HG03565 (cell line): Measurements from ENCODE around the gene TLL2.
"Not testable (repeated sequence)": the region's sequence is repeated elsewhere in the genome, so short reads cannot be mapped to it uniquely, and the experiment has no call there.

Experiments used
- ATAC-seq: cut with Tn5 transposase; IDR thresholded peaks from one replicate; pipeline ENCODE4 v1.9.1; 2021; ENCODE audit warnings: mild to moderate bottlenecking, moderate library complexity; ENCODE audit not compliant: unreplicated experiment

TLL2 gene

DNA sequence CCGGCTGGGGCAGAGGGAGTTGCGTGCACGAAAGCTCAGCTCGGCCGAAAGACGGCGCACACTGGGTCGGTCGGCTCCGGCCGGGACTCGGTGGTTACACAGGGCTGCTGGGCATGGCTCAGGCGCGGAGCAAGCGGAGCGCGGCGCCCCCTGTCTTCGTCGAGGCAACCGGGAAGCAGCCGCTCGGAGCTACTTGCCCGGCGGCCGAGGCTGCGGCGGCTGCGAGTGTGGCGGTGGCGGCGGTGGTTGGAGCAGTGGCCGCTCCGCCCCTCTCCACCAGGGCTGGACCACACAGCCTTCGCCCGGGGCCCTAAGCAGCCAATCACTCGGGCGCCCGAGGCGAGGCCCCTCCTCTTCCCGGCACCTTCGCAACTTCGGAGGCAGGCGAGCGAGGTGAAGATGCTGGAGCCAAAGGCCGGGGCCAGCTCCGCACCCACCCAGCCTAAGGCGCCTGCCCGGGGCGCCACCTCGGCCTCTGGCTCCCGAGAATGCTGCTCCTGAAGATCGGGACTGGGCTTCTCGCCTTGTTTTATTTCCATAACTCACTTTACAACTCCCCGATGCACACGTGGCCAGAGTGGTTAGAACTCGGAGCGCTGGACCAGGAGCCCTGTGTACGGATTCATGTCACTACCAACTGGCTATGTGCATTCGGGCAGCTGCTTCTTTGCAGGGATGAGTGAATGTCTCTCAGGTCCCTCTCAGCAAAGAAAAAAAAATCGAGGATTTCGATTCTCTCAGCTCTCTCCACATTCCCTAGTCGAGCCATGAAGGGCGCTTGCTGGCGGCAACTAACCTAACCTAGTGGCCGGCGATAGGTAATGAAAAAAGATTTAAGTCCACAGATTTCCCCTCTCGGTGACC lies at the start of gene TLL2:
Gene TLL2 (minus strand): TSS at position 229 of the 864 bp plus-strand sequence. CDS start 241 bp downstream, outside the sequence.
- ATAC-seq = peak; percentile 64

DNA sequence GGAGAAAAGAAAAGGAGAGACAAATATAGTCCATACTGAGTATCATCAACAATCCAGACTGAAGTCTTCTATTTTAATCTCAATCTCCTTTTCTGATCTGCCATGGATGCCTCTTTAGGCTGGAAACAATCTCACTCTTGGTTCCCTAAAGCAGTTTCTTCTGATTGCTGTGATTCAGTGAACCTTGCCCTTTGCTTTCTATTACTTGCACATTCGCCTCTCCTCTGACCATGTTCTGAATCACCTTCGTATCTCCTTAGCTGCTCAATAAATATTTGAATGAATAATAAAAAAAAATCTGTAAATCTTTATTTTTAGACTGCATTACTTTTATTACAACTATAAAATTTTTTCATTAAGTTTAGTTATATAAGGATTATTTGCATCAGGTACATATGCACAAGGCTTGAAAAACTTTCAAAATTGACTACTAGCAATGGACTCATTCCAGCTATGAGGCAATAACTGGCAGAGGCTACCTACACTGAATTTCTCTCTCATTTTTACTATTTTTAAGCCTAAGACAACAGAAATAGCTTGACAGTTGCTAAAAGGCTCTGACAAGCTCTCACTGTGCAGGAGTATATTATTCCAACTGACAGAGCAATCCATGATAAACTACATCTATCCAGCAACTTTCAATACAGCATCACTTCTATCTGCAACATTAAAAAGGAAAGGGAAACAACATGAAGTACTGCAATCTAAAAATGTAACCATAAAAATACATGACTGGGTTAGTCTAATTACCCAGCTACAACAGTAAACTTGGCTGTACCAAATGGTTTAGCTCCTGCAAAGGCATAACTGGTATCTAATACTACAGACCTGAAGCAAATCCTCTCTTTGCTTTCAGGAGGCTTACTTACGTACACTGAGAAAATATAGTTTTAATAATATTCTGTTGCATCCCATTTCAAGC lies 47.5 kb upstream of the TLL2 start:
- no peak for ATAC-seq

DNA sequence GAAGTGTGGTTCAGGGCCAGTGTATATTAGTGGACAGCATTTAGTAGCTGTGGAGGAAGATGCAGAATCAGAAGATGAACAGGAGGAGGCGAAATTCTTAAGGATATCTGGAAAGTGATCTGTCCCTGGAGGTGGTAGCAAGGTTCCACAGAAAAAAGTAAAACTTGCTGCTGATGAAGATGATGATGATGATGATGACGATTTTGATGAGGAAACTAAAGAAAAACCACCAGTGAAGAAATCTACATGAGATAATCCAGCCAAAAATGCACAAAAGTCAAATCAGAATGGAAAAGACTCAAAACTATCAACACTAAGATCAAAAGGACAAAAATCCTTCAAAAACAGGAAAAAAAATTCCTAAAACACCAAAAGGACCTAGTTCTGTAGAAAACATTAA lies 46.8 kb upstream of the TLL2 start:
- no peak for ATAC-seq

DNA sequence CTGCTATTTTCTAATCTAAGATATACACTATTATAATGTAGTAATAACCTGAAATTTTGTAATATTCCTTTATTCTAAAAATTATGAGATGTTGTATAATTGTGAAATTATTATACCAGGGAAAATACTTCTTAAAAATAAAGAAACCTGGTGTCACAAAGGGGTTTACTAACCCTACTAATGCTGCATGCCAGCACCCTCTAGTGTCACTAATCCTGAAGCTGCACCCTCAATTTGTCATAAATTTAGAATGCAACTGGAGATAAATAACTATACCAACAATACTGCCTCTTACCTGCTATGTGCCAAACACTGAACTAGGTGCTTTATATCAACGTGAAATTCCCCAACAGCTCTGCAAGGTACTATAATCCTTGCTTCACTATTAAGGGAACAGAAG lies 42.3 kb upstream of the TLL2 start:
- no peak for ATAC-seq

DNA sequence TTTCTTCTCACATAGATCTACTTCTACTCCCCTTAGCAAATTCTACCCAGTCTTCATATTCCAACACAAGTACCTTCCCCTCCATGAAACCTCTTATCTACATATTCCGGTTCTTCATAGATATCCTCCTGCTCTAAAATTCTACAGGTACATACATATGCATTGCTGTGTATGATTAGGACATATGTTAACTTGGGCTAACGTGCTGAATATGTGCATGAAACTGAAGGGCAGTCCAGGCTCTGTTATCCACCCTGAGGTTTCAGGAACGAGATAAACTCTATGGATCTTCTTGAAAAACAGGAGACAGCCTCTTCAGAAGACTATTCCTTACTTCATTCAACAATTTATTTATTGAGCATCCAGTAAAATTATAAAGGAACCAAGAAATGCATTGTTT lies 41.6 kb upstream of the TLL2 start:
- no peak for ATAC-seq

DNA sequence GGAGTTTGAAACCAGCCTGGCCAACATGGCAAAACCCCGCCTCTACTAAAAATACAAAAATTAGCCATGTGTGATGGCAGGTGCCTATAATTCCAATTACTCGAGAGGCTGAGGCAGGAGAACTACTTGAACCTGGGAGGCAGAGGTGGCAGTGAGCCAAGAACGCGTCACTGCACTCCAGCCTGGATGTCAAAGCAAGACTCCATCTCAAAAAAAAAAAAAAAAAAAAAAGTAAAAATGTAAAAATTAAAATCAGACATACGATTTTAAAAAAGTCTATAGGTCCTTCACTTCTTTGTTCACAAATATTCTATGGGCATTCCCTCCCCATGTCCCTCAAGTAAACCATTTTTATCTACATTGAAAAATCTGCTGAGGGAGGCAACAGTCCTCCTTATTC lies 34.9 kb upstream of the TLL2 start:
- ATAC-seq = no peak

DNA sequence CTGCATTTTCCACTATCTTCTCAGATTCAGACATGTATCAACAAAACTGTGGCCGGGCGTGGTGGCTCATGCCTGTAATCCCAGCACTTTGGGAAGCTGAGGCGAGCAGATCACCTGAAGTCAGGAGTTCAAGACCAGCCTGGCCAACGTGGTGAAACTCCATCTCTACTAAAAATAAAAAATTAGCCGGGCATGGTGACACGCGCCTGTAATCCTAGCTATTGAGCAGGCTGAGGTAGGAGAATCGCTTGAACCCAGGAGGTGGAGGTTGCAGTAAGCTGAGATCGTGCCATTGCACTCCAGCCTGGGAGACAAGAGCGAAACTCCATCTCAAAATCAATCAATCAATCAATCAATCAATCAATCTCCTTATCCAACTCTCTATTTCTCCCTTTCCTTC lies 31.8 kb upstream of the TLL2 start:
- not testable (repeated sequence) for ATAC-seq

DNA sequence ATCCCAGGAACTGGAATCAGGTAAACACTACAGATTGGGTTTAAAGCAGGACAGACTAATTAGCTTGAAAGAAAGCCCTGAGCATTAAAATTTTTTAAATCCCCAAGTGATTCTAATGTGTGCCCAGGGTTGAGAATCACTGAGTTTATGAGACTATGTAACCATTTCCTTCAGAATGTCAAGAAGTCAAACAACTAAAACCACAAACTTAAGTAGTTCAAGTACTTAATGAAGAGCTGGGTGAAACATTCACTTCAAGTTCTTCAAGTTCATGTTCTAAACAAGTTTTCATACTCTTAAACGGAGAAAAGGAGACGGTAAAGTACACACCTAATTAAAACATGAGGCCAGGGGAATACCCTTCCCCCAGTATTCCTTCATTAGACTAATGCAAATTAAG lies 28.2 kb upstream of the TLL2 start:
- no peak for ATAC-seq

DNA sequence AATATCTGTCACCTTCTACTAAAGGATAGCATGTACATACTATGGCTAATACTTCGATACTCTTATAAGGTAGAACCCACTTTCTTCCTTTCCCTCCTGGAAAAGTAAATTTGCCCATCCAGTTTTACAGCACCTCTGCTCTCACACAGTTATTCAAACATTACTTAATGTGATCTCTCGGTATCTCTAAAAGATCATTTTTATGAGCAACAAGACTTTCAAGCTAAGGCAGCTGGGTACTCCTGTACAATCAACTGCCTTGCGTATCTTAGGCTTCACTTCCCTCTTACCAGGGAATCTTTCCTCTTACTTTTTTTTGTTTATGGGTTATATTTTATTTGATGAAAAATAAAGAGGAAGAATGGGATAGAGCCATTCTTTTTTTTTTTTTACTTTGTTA lies 26.5 kb upstream of the TLL2 start:
- ATAC-seq = no peak

DNA sequence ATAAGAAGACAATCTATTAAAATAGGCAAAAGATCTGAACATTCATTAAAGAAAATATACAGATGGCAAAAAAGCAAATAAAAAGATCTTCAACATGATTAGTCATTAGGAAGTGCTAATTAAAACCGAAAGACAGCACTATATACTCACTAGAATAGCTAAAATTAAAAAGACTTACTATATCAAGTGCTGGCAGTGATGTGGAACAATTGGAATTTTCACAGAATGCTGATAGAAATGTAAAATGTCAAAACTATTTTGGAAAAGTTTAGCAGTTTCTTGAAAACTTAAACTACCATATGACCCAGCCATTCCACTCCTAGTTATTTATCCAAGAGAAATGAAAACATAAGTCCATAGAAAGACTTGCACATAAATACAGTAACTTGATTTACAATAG lies 25.0 kb upstream of the TLL2 start:
- no peak for ATAC-seq

DNA sequence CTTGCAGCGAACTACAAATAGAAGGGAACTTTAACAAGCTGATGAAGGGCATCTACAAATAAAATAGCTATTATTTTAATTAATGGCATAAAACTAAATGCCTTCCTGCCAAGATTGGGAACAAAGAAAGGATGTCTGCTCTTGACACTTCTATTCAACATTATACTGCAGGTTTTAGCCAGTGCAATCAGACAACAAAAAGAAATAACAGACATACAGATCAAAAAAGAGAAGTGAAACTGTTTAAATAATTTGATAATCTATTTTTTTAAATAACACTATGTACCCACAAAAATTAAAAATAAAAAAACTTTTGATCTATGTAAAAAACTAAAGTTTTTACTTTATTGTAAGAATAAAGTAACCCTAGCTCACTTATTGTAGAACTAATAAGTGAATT lies 22.4 kb upstream of the TLL2 start:
- ATAC-seq = no peak

DNA sequence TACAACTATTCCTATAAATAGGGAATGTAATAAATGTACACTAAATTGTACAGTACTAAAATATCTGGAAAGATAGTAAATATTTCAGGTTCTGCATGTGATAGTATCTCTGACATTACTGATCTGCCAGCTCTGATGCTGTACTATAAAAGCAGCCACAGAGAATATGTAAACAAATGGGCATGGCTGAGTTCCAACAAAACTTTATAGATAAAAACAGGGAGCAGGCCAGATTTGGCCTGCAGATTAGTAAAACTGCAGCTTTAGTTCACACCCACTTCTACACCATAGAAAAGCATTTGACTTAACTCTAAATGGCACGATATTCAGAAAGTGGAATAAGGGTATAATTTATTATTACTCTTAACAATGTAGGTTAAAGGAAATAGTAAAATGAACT lies 18.8 kb upstream of the TLL2 start:
- ATAC-seq = no peak

DNA sequence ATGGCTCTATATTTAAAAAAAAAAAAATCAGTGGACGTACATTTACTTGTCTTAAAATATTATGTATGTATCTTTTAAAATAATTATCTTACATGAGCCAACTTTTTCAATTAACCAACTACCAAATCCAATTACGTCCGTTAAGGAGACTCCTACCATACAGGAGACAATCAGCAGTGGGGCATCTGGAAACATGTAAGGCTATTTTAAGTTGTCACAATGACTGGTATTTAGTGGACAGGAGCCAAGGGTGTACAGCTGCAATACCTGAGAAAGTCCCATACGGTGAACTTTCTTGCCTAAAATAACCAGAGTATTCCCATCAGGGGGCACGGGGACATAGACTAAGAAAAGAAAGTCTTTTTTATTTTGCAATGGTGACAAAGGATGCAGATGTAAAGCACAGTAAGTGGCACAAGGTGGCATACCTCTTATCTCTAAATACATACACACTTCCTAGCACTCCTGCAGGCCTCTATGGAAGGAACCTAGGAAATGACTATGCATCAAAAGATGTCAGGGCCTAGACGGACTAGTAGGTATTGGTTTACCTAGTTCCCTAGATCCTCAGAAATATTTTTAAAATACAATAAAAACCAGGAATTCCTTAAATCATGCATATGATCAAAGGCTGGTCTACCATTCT lies 16.0 kb upstream of the TLL2 start:
- ATAC-seq = no peak

DNA sequence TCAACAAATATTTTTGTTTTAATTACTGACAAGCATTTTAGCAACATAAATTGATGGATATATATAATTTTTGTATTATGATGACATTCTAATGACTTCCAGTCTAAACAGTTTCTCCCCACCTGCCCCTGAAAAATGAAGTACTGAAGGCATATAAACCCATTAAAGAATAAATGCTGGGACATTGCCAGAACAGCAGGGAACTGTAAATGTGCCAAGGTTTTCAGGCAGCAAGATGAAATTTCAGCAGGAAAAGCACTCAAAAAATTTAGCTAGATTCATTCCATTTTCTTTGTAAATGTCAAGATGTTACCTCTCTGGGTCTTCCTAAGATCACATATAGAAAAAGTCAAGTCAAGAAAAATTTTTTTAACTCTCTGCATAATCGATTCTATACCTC lies 11.0 kb upstream of the TLL2 start:
- ATAC-seq = no peak

DNA sequence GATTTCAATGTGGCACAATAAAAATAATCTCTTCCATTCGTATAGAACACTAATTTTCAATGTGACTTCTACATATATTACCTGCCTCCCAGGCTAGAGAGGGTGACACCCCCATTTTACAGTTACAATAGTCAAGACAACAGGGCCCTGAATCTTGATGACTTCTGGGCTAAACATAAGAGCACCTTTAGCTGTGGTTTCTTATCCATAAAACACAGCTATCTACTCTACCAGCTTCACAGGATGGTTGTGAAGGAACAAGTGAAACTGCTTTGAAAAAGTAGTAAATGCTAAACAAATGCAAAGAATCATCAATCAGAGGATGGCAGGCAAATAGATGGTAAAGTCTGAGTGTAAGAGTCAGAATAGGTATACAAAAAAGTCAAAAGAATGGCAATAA lies 3.6 kb upstream of the TLL2 start:
- ATAC-seq = no peak

DNA sequence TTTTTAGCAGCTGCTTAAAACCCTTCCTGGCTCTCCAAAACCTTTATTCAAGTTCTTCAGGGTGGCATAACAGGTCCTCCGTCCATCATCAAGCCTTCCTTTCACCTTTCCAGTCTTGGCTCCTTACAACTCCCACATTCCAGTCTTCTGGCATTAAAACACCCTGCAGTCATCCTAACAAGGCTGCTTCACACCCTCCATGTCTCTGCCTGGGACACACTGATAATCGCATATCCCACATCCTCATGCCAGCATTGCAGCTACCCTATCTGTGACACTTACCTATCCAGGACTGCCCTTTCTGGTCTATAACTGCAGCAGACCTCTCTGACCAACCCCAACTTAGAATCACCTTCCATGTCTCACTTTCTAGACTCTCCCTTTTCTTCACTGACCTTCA lies 2.6 kb upstream of the TLL2 start:
- no peak for ATAC-seq

DNA sequence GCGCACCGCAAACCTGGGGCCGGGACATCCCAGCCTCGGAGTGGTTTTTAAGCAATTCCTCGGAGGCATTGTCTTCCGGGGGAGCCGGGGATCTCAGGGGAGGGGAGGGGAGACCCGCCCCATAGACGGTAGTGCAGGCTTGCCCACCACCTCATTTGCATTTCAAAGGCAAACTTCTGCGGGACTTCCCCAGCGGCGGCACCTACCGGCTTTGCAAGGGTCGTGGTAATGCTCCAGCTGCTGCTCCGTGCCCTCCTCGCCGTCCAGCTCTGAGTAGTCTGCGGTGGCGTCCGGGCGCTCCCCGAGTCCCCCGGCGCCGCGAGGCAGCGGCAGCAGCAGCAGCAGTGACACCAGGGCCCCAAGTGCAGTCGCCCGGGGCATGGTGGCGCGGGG lies 425 bp downstream of the TLL2 start:
- ATAC-seq = no peak

DNA sequence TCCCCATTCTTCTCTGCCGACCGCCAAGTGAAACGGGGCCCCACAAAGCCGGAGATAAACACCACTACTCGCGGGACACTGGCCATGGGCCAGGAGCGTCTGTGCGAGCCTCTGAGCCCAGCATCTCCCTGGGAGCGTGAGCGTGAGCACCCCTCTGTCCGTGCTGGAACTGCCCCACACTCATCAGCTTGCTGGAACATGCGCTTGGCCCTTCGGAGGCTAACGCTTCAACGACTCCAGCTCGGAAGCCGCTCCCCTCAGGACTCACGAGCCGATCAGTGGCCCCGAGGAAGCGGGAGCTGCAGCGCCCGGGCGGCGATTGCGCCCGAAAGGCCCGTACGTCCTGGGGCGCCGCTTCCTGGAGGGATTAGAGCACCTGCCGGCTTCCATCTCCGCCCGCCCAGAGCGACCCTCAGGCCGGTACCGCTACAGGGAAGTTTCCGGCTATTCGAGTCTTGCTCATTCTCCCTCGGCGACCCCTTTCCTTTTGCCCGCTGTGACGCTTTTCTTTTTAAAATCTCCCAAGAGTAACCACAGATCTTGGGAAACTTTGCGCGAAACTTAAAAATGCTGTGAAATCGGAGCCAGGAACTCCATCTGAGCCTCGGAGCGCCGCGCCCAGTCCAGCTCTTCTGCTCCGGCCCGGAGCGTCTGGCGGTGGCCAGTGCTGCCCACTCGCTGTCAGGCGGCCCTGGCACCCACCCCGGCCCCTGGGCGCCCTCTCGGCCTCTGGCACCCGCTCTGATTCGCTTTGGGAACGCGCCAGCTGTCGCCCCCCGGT lies 1.0 kb downstream of the TLL2 start:
- ATAC-seq = no peak

DNA sequence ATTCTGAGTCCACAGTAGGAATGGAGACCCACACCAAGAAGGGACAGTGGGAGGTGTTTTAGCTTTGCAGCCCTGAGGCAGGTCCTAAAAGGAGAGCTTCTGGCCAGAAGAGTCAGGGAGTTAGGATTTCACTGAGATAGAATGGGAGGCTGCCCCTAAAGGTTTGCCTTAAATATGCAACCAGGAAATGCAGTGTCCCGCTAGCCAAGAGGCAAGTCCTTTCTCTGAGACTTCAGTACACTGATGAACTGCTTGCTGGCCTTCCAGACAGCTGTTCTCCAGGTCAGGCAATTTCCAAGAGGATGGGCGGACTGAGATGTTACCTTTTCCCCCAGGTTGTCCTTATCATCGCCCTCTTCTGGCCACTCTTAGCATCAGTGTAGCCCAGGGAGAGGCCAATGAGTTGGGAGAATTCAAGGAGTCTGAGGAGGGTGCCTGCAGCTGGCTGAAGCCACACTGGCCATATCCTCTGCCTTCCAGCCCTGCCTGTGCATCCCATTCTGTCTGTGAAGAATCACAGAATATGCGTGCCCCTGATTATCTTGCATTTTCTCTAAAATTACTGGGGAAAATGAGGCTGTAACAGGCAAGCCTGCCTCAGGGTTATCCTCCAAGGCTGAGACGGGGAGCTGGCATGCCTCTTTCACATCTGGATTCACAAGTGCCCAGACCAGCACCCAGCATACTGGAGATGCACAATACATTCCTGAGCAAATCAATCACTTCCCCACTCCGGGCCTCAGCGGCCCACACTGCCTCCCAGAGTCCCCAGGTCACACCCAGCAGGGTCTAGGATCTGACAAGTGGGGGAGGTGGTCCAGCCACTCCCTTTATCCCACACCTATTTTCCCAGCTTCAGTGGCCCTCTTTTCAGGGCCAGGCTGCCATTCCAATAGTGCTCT lies 2.4 kb downstream of the TLL2 start:
- no peak for ATAC-seq
